Stimulated activated CD4-positive, alpha-beta T cell treated with anti-CD3 and anti-CD28 coated beads, Interleukin-2, amount 100 ng/mL, for 48 hours (primary cell): ENCODE measurements around the gene MEF2D.

ENCODE experiments used
- DNase-seq, 2 donors: peaks; one replicate each; pipeline ENCODE4 v3.0.0-alpha.2; 2020

Gene MEF2D

GRCh38 chr1:156499194-156499841 is 1.3 kb downstream of the MEF2D start:
- DNase-seq = no peak

DNA sequence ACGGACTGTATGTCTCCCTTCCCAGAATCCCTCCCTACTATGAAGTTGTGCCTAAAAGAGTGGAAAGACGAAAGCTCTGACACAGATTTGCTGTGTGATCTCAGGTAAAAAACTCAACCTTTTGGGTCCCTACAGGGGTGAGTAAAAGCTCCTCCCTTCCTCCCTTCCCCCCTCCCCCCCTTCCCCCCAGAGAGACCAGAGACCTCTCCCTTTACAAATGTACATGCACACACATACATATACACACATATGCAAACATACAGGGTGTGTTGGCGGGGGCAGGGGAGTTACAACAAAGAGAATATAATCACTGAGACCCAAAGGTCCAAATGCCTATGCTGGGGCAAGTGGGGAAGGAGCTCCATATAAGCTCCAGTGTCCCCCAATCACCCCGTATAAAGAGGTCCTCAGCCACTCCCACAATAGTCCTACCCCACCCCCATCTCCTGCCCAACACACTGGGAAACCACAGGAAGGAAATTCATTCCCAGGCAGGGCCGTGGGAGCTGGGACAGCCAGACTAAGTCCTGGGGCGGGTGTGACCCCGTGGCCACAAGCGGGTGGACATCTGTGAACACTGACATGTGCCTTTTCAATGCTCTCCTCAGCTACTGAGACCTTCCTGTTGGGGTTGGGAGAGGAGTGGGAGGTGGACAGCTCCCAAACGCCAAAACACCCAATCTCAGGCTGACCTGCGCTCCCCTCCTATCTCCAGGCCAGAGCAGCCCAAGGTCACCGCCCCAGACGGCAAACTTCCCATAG is 2.0 kb downstream of the MEF2D start:
- no peak for DNase-seq

DNA sequence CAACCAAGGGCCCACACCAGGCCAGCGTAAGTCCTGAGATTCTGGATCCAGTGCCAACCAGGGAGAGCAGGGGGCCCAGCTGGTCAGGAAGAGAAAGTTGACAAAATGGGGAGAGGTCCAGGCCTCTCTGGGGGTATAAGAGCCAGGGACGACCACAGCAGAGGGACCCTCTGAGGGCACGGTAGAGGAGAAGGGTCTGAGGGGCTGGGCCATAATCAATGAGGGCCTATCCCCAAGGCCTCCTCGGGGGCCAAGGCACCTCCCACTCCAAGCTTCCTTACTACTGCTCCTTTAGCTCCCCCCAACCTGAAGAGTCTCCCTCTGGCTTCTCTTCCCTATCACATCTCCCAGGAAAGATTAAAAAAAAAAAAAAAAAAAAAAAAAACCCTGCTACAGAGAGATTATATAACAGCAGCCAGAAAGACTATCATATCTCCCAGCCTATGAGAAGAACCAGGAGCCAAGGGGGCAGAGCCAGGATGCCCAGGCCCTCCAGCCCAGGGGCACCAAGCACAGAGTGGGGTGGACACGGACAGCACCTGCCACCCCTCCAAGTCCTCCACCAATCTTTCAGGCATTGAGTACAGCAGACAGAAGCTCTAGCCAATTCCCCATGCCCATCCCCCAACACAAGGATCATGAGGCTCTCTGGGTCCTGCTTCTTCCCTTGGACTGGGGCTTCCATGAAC is 2.7 kb downstream of the MEF2D start:
- no peak for DNase-seq

DNA sequence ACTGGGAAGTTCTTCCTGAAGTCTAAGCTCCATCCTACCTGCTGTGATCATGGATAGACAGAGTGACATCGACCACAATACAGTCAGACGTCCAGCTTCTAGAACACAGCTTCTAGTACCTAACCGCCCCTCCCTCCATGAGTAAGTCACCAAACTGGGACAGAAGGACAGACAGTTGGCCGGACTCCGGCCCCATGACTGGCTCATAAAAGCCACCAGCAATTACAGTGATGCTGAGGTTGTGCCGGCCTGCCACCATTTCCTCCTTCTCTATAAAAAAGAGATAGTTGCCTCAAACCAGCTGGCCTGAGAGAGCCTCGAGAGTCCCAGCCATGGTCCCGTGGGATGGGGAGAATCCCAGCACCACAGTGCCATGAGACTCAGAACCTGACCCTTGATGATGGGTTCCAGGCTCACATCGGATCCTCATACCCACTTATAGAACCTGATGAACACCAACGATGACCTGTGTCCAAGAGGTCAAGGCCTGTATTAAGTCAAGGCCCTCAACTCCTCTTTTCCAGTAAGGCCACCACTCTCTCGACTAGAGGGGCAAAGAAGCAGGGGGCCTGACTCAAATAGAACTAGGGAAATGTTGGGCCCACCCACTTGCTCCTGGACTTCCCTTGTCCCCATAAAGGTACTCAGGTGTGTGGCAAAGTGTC is 3.4 kb downstream of the MEF2D start:
- DNase-seq = no peak

- no peak for DNase-seq
Measured at GRCh38 chr1:156496211-156496761, 4.3 kb downstream of the MEF2D start.

- no peak for DNase-seq
Measured at GRCh38 chr1:156495401-156496140, 5.0 kb downstream of the MEF2D start.

- no peak for DNase-seq
Measured at GRCh38 chr1:156494309-156494895, 6.2 kb downstream of the MEF2D start.

DNA sequence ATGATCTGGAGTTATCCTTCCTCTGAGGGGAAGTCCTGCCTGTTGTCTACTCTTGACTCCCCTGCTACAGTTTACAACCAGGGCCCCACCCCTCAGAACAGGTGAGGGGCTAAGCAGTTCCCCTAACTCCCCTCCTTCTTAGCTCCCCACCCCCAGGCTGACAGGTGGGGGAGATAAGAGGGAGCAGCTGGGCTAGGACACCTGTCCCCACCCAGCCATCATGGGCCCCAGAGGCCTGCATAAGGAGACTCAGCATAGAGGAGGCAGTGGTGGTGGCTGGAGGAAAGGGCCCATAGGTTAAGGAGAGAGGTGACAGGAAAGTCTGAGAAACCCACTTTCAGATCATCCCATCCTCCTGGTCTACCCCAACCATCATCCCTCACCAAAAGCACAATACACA is 6.8 kb downstream of the MEF2D start:
- DNase-seq = no peak

- no peak for DNase-seq
Measured at GRCh38 chr1:156493154-156493631, 7.4 kb downstream of the MEF2D start.

DNA sequence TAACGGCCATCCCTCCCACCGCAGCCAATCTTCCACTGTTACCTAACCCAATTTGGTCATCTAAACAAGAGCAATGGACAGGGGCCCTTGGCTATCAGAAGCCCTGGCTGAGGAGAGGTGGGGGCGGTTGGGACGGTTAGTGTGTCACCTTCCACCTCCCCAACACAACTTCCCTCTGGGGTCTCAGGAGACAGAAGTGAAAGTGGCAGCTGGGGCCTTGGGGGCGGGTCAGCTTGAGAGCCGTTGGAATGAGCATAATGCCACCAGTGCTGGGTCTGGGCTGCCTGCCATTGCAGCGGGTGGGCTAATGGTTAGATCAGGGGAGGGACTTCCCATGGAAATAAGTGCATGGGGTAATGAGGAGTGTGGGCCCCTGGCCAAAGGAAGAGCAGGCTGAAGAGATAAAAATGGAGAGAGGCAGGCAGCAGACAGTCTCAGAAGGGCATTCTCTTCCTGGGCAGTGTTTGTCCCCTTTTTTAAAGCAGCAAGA is 7.9 kb downstream of the MEF2D start:
- DNase-seq = no peak

DNA sequence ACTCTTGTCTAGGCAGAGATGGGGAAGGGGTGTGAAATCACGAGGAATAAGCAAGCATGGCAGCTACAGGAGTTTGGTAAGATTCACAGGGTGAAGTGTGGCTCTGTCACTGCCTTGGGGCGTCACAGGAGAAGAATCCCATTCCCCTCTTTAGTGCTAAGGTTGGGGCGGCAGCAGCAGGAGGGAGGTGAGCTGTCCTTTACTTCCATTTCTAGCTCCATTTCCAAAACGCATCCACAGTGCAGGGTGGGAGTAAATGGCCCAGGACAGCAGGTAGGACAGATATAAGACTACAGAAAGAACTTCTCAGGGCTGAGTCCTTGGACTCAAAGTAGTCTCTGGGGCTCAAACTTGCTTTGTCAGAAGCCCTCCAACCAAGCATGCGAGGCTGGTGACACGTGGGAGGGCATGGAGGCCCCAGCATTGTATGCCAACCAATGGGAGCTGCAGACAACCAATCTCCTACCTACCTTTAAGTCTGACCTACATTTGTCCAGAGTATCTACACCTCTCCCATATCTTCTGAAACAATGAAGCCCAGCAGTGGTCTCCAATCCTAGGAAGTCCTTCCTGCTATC is 8.5 kb downstream of the MEF2D start:
- no peak for DNase-seq

GRCh38 chr1:156491151-156491949 is 9.2 kb downstream of the MEF2D start:
- no peak for DNase-seq

GRCh38 chr1:156490401-156491032 is 10.1 kb downstream of the MEF2D start:
- no peak for DNase-seq

- no peak for DNase-seq
Measured at GRCh38 chr1:156489935-156490293, 10.7 kb downstream of the MEF2D start.

DNA sequence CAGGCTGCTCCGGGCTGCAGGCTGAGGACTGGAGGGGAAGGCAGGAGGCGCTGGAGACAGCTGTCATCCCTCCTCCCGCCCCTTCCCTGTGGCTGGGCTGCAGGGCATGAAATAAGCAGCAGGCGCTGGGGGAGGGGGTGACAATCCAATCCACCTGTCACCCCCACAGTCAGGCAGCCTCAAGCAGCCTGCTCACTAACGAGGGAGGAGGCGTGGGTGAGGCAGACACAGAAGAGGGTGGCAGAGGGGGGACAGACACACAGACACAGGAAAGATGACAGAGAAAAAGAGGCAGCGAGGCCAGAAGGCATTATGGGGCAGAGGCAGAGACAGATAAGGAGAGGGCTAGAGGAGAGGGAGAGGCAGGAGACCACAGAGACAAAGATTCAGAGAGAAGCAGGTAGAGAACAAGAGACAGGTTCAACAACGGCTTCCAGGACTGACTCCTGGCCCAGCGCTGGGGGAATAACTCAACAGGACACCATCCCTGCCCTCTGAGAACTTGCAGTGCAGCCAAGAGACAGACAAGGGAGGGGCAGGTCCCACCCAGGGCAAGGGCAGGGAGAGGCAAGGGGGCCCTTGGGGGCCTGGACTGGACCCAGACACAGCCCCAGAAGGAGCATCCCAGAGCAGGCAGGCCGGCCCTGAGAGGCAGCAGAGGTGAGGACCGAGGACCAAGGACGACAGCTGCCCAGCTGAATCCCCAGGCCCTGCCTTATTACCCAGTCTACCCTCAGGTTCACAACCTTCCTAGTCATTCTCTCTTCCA is 11.2 kb downstream of the MEF2D start:
- no peak for DNase-seq

DNA sequence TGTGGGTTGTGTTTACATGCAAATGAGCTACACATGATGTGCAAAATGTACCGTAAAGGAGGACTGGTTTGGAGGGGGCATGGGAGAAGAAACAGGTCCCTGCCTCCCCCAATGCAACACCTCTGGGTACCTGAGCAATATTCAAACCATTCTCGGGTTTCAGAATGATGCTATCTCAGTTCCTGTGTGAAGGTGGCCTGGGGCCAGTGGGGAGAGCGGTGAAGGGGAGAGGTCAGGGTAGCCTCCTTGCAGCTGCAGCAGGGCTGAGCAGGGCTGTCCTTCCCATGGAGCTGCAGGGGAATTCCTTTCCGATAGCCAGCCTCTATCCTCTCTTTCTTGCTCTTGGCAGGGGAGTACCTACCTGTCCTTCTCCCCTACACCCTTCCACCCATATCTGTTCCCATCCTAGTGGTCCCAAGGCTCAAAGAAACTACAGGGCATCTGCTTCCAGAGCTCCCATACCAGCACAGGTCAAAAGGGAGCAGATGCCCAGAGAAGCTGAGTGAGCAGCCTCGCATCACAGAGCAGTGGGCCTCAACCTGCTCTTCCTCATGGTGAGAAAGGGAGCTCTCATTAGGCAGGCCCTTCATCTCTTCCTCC is 11.9 kb downstream of the MEF2D start:
- no peak for DNase-seq

- DNase-seq = no peak
Measured at GRCh38 chr1:156487862-156488261, 12.7 kb downstream of the MEF2D start.

GRCh38 chr1:156486421-156487344 is 13.9 kb downstream of the MEF2D start:
- DNase-seq = no peak
